Measurements from ENCODE around the gene LRP5. TPM values are rescaled to one million over a fixed set of nuclear protein-coding genes. Genes with fewer than 3 reads are reported as not detected.

The LRP5 gene
- 101 TPM for total RNA-seq
- long read RNA-seq, full-length matches to known transcripts, result 17 of 112 reads
- long read RNA-seq, partial matches to known transcripts, result 73 of 112 reads
- long read RNA-seq, other reads (novel, unspliced or antisense), result 22 of 112 reads

- Histone ChIP-seq H3K27me3 (no peaks in the 10 kb centered on the region), H3K27ac (peak within 1 kb of the TSS; percentile 78), H3K4me1 (peaks cover 38% of the 10 kb centered on the region), H3K36me3 (no peaks in the 10 kb centered on the region), H3K4me3 (peak within 1 kb of the TSS; percentile 68), H3K9me3 (no peaks in the 10 kb centered on the region)
- intact Hi-C loops (cut with DNase I), result loop anchor here (10.0 kb wide), 1 partner anchor 73 kb away; no protein-coding TSS in a partner anchor
- DNase-seq (peak; percentile 71), ATAC-seq (peak; percentile 55)
- no peak for TF ChIP-seq CTCF (IDR thresholded peaks at IDR 0.05)
Observed at GRCh38 chr11:68312117-68312779, at the start of gene LRP5. Gene LRP5, plus strand, starts transcription at chr11:68312591. Its CDS starts 124 bp downstream, at chr11:68312715.

- Histone ChIP-seq H3K27me3 (no peaks in the 10 kb centered on the region), H3K36me3 (peaks cover 62% of the 10 kb centered on the region), H3K4me3 (no peak overlapping the region), H3K9me3 (no peaks in the 10 kb centered on the region), H3K4me1 (no peaks in the 10 kb centered on the region), H3K27ac (no peak overlapping the region)
- intact Hi-C loops (cut with DNase I), result no loop called here
- DNase-seq (no peak), ATAC-seq (no peak)
- TF ChIP-seq CTCF (IDR thresholded peaks at IDR 0.05), result no peak
Observed at GRCh38 chr11:68263444-68264035, 48.9 kb upstream of the LRP5 start.

- Histone ChIP-seq H3K9me3 (no peaks in the 10 kb centered on the region), H3K36me3 (peaks cover 62% of the 10 kb centered on the region), H3K4me3 (no peak overlapping the region), H3K27me3 (no peaks in the 10 kb centered on the region), H3K27ac (no peak overlapping the region), H3K4me1 (no peaks in the 10 kb centered on the region)
- DNase-seq (no peak), ATAC-seq (no peak)
- intact Hi-C loops (cut with DNase I), result no loop called here
- no peak for TF ChIP-seq CTCF (IDR thresholded peaks at IDR 0.05)
Observed at GRCh38 chr11:68264244-68264643, 48.1 kb upstream of the LRP5 start.

- peaks cover 5% of the 10 kb centered on the region for H3K4me1 ChIP-seq
- no peaks in the 10 kb centered on the region for H3K9me3 ChIP-seq
- H3K4me3 ChIP-seq, result no peak overlapping the region
- intact Hi-C loops (cut with DNase I), result no loop called here
- no peak for TF ChIP-seq CTCF (IDR thresholded peaks at IDR 0.05)
- H3K36me3 ChIP-seq, result peaks cover 62% of the 10 kb centered on the region
- ATAC-seq, result no peak
- H3K27ac ChIP-seq, result no peak overlapping the region
- DNase-seq, result no peak
- no peaks in the 10 kb centered on the region for H3K27me3 ChIP-seq
Observed at GRCh38 chr11:68264741-68265540, 47.5 kb upstream of the LRP5 start.

GRCh38 chr11:68266121-68266891 is 46.1 kb upstream of the LRP5 start:
- DNase-seq, result no peak
- intact Hi-C loops (cut with DNase I), result no loop called here

More at GRCh38 chr11:68266121-68266891, 46.1 kb upstream of the LRP5 start:
- H3K9me3 ChIP-seq, result no peaks in the 10 kb centered on the region
- no peak overlapping the region for H3K27ac ChIP-seq
- TF ChIP-seq CTCF (IDR thresholded peaks at IDR 0.05), result no peak
- no peak for ATAC-seq
- no peak overlapping the region for H3K4me3 ChIP-seq
- H3K36me3 ChIP-seq, result peaks cover 59% of the 10 kb centered on the region
- H3K4me1 ChIP-seq, result peaks cover 18% of the 10 kb centered on the region
- H3K27me3 ChIP-seq, result no peaks in the 10 kb centered on the region
